Activated naive CD8-positive, alpha-beta T cell treated with anti-CD3 and anti-CD28 coated beads, Interleukin-2, amount 10 ng/mL, durations not matched to agents 7 days and 5 days (primary cell): ENCODE data around the gene FBXL12. TPM values are rescaled to one million over a fixed set of nuclear protein-coding genes. Genes with fewer than 3 reads are reported as not detected.
"Not testable (repeated sequence)": the region's sequence is repeated elsewhere in the genome, so short reads cannot be mapped to it uniquely, and the experiment has no call there.

Experiments used
- ATAC-seq: fragments of 150-1000 bp; cut with Tn5 transposase; one replicate; pipeline ENCODE4 v1.10.0; 2021; ENCODE audit warnings: low read depth, moderate library complexity
- POLR2A ChIA-PET: fragments of 350-600 bp; sonication (Branson Sonifier 250); formaldehyde crosslinking; loops from one replicate; lab custom pipeline; 2021; ENCODE audit warnings: antibody characterized with exemption; lab: Charles Lee
- DNase-seq: peaks from one replicate; pipeline ENCODE4 v3.0.0; 2021
- H3K27ac Mint-ChIP-seq: one replicate; pipeline ENCODE4 v1.8.0; 2022; ENCODE audit warnings: mild to moderate bottlenecking, mixed read lengths
- H3K27me3 Mint-ChIP-seq: one replicate; pipeline ENCODE4 v1.8.0; 2022; ENCODE audit warnings: mild to moderate bottlenecking, moderate library complexity, mixed read lengths
- H3K36me3 Mint-ChIP-seq: one replicate; pipeline ENCODE4 v1.8.0; 2021; ENCODE audit warnings: mild to moderate bottlenecking, mixed read lengths
- H3K4me1 Mint-ChIP-seq: one replicate; pipeline ENCODE4 v1.8.0; 2021; ENCODE audit warnings: mixed read lengths
- H3K4me3 Mint-ChIP-seq: one replicate; pipeline ENCODE4 v1.8.0; 2022; ENCODE audit warnings: mild to moderate bottlenecking, moderate library complexity, mixed read lengths
- H3K9me3 Mint-ChIP-seq: one replicate; pipeline ENCODE4 v1.8.0; 2021; ENCODE audit warnings: mixed read lengths
- total RNA-seq, 2 experiments: library from RNA; stranded (reverse); gene quantifications; one replicate each; pipeline ENCODE4 v1.2.3, GENCODE V29; 2021

The FBXL12 gene
- total RNA-seq, 2 experiments from 2014 or later = 33.9 to 37.0 TPM

DNA sequence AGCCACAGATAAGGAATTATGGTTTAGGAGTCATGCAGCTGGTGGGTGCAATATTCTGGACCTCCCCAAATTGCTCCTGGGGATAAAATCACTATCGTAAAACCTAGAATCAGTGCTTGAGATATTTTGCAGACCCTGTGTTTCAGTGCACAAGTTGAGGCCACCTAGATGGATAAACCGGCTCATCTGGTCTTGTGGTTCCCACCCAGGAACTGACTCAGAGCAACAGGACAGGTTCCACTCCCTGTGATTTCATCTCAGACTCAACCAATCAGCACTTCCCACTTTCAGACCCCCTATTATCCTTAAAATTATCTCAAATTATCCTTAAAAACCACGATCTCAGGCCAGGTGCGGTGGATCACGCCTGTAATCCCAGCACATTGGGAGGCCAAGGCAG lies 21.0 kb downstream of the FBXL12 start:
- POLR2A ChIA-PET = interaction anchor here (0.9 kb wide), 1 partner anchor 11 kb away, joined by 3 read pairs; no protein-coding TSS in a partner anchor

DNA sequence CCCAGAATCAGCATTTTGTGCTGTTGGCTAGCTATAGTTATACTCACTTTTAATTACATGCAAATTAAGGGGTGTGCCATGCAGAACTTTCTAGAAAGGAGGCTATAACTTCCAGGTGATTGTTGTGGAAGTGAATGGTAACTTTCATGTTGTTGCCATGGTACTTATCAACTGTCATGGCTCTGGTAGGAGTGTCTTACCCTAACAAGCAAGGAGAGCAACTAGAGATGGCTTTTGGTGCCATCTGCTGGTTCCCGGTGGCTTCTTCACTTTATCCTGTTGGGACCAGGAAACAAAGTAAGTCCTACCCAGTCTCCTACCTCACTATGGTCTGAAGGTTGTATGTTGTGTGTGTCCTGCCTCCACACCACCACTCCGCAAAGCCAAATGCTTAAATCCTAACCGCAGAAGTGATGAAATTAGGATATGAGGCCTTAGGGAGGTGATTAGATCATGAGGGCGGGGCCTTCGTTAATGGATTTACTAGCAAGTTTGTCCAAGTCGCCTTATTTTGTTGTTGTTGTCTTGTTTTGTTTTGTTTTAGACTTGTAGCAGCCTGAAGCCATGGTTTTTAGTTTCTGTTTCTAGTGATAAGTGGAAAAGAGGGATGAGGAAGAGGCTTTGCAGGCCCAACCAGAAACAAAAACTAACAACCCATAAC lies 22.6 kb downstream of the FBXL12 start:
- Mint-ChIP-seq H3K4me1 (peaks cover 17% of the 10 kb centered on the region), H3K27me3 (no peaks in the 10 kb centered on the region), H3K4me3 (no peak overlapping the region), H3K36me3 (no peaks in the 10 kb centered on the region), H3K9me3 (no peaks in the 10 kb centered on the region), H3K27ac (peak overlapping the region; percentile 90)
- DNase-seq = peak; percentile 73
- ATAC-seq = peak; percentile 31
- POLR2A ChIA-PET = no interaction called here

More for the DNA sequence above, 21.0 kb downstream of the FBXL12 start:
- Mint-ChIP-seq H3K9me3 (no peaks in the 10 kb centered on the region), H3K4me3 (no peak overlapping the region), H3K27ac (no peak overlapping the region), H3K36me3 (no peaks in the 10 kb centered on the region), H3K27me3 (no peaks in the 10 kb centered on the region), H3K4me1 (peaks cover 15% of the 10 kb centered on the region)
- DNase-seq (no peak), ATAC-seq (no peak)

DNA sequence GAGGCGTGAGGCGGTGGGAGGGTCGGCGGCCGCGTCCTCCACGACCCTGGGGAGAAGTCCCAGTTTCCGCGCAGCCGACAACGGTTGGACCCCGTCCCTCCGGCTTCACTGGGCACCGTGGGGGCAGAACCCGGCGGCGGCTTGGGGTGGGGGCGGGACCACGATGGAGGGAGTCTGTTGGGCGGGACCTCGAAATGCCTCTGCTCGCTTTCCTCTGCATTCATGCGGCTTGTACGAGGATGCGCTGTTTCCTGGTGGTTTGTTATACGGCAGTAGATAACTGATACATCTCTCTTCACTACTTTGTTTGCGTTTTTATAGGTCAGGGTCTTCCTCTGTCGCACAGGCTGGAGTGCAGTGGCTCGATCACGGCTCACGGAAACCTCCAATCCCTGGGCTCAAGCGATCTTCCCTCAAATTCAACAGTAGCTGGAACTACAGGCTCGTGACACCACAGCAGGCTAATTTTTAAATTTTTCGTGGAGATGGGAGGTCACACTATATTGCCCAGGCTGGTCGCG lies 25.7 kb downstream of the FBXL12 start:
- no peaks in the 10 kb centered on the region for H3K27me3 Mint-ChIP-seq
- H3K36me3 Mint-ChIP-seq = no peaks in the 10 kb centered on the region
- H3K27ac Mint-ChIP-seq = peak overlapping the region; percentile 100
- peak overlapping the region; percentile 98 for H3K4me3 Mint-ChIP-seq
- peak; percentile 21 for ATAC-seq
- no peak for DNase-seq
- POLR2A ChIA-PET = interaction anchor here (0.6 to 1.7 kb wide), 5 partner anchors 24 to 210 kb away, joined by 4 to 6 read pairs (median 6); partner anchors contain the start of genes UBL5 and ZNF846
- H3K4me1 Mint-ChIP-seq = peaks cover 15% of the 10 kb centered on the region
- H3K9me3 Mint-ChIP-seq = no peaks in the 10 kb centered on the region

GRCh38 chr19:9792206-9793070 lies 26.4 kb downstream of the FBXL12 start:
- no peaks in the 10 kb centered on the region for H3K36me3 Mint-ChIP-seq
- no peaks in the 10 kb centered on the region for H3K27me3 Mint-ChIP-seq
- no peaks in the 10 kb centered on the region for H3K9me3 Mint-ChIP-seq
- peaks cover 17% of the 10 kb centered on the region for H3K4me1 Mint-ChIP-seq
- POLR2A ChIA-PET = interaction anchor here (0.6 to 1.7 kb wide), 2 partner anchors 24 to 105 kb away, joined by 4 to 6 read pairs; partner anchors contain the start of gene ZNF846
- DNase-seq = peak; percentile 87
- peak; percentile 40 for ATAC-seq
- H3K27ac Mint-ChIP-seq = peak overlapping the region; percentile 100
- H3K4me3 Mint-ChIP-seq = peak overlapping the region; percentile 98

GRCh38 chr19:9791552-9792205 lies 27.2 kb downstream of the FBXL12 start:
- Mint-ChIP-seq H3K36me3 (no peaks in the 10 kb centered on the region), H3K27ac (peak overlapping the region; percentile 100), H3K4me1 (peaks cover 17% of the 10 kb centered on the region), H3K9me3 (no peaks in the 10 kb centered on the region), H3K4me3 (peak overlapping the region; percentile 98), H3K27me3 (no peaks in the 10 kb centered on the region)
- DNase-seq = peak; percentile 92
- ATAC-seq = peak; percentile 64
- POLR2A ChIA-PET = interaction anchor here (0.6 to 1.6 kb wide), 2 partner anchors 39 to 170 kb away, joined by 4 read pairs; partner anchors contain the start of gene ZNF561

GRCh38 chr19:9791073-9791367 lies 27.9 kb downstream of the FBXL12 start:
- peak overlapping the region; percentile 98 for H3K4me3 Mint-ChIP-seq
- ATAC-seq, H3K27me3 Mint-ChIP-seq, DNase-seq, H3K36me3 Mint-ChIP-seq, H3K9me3 Mint-ChIP-seq, H3K27ac Mint-ChIP-seq: not testable (repeated sequence)
- POLR2A ChIA-PET = interaction anchor here (0.6 to 1.6 kb wide), 4 partner anchors 22 to 671 kb away, joined by 4 to 7 read pairs (median 4); partner anchors contain the start of genes ZNF561 and ZNF846
- H3K4me1 Mint-ChIP-seq = peaks cover 12% of the 10 kb centered on the region

GRCh38 chr19:9789579-9789978 lies 29.3 kb downstream of the FBXL12 start:
- H3K4me3 Mint-ChIP-seq, H3K27ac Mint-ChIP-seq, H3K27me3 Mint-ChIP-seq, H3K36me3 Mint-ChIP-seq, DNase-seq, ATAC-seq, H3K9me3 Mint-ChIP-seq: not testable (repeated sequence)
- POLR2A ChIA-PET = interaction anchor here (1.6 kb wide), 1 partner anchor 21 kb away, joined by 7 read pairs; the partner anchor contains the start of gene ZNF846
- H3K4me1 Mint-ChIP-seq = peaks cover 18% of the 10 kb centered on the region

- Mint-ChIP-seq H3K36me3 (no peaks in the 10 kb centered on the region), H3K27ac (no peak overlapping the region)
- POLR2A ChIA-PET = interaction anchor here (1.5 kb wide), 1 partner anchor 20 kb away, joined by 6 read pairs; the partner anchor contains the start of gene ZNF846
Measured at GRCh38 chr19:9789066-9789465, 29.8 kb downstream of the FBXL12 start.

GRCh38 chr19:9788604-9789003 lies 30.3 kb downstream of the FBXL12 start:
- not testable (repeated sequence) for H3K9me3 Mint-ChIP-seq, H3K27me3 Mint-ChIP-seq, H3K36me3 Mint-ChIP-seq, ATAC-seq, H3K4me3 Mint-ChIP-seq, H3K27ac Mint-ChIP-seq, DNase-seq
- POLR2A ChIA-PET = interaction anchor here (1.5 kb wide), 1 partner anchor 20 kb away, joined by 6 read pairs; the partner anchor contains the start of gene ZNF846
- H3K4me1 Mint-ChIP-seq = peaks cover 26% of the 10 kb centered on the region

More at GRCh38 chr19:9789066-9789465, 29.8 kb downstream of the FBXL12 start:
- no peaks in the 10 kb centered on the region for H3K27me3 Mint-ChIP-seq
- H3K4me1 Mint-ChIP-seq = peaks cover 24% of the 10 kb centered on the region
- no peaks in the 10 kb centered on the region for H3K9me3 Mint-ChIP-seq
- no peak overlapping the region for H3K4me3 Mint-ChIP-seq
- DNase-seq = no peak
- ATAC-seq = no peak

GRCh38 chr19:9786819-9787218 lies 32.1 kb downstream of the FBXL12 start:
- Mint-ChIP-seq H3K4me1 (peaks cover 26% of the 10 kb centered on the region), H3K9me3 (no peaks in the 10 kb centered on the region), H3K27ac (peak overlapping the region; percentile 84), H3K27me3 (no peaks in the 10 kb centered on the region), H3K36me3 (peaks cover 6% of the 10 kb centered on the region), H3K4me3 (peak overlapping the region; percentile 73)
- no peak for DNase-seq
- POLR2A ChIA-PET = no interaction called here
- ATAC-seq = no peak

DNA sequence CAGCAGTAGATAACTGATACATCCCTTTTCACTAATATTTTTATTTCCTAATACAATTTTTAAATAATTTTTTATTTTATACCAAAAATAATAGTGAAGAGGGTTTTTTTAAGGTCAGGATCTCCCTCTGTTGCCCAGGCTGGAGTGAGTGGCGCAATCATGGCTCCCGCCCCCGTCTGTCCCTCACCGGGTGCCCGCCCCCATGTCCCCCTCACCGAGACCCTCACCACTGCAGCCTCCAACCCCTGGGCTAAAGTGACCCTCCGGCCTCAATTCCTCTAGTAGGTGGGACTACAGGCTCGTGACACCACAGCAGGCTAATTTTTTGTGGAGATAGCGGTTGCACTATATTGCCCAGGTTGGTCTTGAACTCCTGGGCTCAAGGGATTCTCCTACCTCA lies 32.5 kb downstream of the FBXL12 start:
- no peak for ATAC-seq
- POLR2A ChIA-PET = interaction anchor here (1.6 kb wide), 1 partner anchor 41 kb away, joined by 6 read pairs; the partner anchor contains the start of gene UBL5
- peaks cover 6% of the 10 kb centered on the region for H3K36me3 Mint-ChIP-seq
- no peaks in the 10 kb centered on the region for H3K27me3 Mint-ChIP-seq
- peak overlapping the region; percentile 93 for H3K4me3 Mint-ChIP-seq
- peaks cover 24% of the 10 kb centered on the region for H3K4me1 Mint-ChIP-seq
- H3K9me3 Mint-ChIP-seq = no peaks in the 10 kb centered on the region
- no peak for DNase-seq
- peak overlapping the region; percentile 100 for H3K27ac Mint-ChIP-seq
